KBM-7 (cell line): ENCODE results near the gene UBXN7.
A peak's percentile ranks its signal among the peaks of the same experiment; 100 is the strongest.
"Not testable (repeated sequence)": the region's sequence is repeated elsewhere in the genome, so short reads cannot be mapped to it uniquely, and the experiment has no call there.

ENCODE experiments used
- DNase-seq: peaks from one replicate; pipeline ENCODE4 v3.0.0-alpha.2; 2015
- in situ Hi-C: fragments of 300-500 bp; cut with MboI; formaldehyde crosslinking; loops from 2 replicates; pipeline ENCODE4 v1.14.3; 2020; ENCODE audit warnings: low sequenced_read_pairs, low pct_unique_long_range_greater_than_20kb, mixed read lengths

UBXN7 gene, protein sequence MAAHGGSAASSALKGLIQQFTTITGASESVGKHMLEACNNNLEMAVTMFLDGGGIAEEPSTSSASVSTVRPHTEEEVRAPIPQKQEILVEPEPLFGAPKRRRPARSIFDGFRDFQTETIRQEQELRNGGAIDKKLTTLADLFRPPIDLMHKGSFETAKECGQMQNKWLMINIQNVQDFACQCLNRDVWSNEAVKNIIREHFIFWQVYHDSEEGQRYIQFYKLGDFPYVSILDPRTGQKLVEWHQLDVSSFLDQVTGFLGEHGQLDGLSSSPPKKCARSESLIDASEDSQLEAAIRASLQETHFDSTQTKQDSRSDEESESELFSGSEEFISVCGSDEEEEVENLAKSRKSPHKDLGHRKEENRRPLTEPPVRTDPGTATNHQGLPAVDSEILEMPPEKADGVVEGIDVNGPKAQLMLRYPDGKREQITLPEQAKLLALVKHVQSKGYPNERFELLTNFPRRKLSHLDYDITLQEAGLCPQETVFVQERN

DNA sequence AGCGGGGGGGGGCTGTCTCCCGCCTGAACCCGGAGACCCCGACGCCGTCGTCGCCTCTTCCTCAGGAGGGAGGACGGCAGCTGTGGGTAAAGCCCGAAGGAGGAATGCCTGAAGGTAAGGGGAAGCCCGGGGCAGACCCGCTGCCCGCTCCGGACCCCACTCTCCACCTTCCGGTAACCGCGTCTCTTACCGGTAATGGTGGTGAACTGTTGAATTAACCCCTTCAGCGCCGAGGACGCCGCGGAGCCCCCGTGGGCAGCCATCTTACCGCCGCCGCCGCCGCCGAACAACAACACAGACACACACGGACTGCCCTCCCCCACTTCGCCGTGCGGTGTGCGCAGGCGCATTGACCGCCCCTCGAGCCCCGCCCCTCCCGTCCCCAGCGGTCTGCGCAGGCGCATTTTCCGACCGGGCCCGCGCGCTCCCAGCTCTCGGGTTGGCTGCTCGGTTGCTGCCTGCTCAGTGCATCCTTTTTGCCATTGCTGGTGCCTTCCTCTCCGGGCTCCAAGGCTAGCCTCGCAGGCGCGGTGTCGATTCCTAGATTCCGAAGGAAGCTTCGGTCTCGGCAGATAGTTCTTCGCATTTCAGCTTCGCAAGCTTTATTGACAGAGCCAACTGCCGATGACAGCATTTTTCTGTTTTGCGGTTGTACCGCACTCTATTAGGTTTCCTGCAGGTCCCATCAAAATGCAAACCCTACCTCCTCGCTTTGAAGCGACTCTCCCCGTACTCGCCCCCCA, at the start of gene UBXN7:
Gene UBXN7 (minus strand): TSS at position 291 of the 743 bp plus-strand sequence. CDS start 28 bp downstream, at position 263.
- in situ Hi-C loops, result no loop called here
- DNase-seq, result peak; percentile 93

DNA sequence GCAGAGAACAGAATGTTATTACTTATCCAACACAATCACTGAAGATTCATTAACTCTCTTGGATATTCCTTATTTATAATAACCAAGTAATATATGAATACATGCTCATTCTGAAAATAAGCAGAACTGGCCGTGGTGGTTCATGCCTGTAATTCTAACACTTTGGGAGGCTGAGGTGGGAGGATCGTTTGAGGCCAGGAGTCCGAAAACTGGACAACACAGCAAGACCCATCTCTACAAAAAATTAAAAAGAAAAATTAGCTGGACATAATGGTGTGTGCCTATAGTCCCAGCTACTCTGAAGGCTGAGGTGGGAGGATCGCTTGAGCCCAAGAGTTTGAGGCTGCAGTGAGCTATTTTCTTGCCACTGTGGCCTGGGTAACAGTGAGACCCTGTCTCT, 45.5 kb upstream of the UBXN7 start:
- DNase-seq, result no peak
- in situ Hi-C loops, result no loop called here

DNA sequence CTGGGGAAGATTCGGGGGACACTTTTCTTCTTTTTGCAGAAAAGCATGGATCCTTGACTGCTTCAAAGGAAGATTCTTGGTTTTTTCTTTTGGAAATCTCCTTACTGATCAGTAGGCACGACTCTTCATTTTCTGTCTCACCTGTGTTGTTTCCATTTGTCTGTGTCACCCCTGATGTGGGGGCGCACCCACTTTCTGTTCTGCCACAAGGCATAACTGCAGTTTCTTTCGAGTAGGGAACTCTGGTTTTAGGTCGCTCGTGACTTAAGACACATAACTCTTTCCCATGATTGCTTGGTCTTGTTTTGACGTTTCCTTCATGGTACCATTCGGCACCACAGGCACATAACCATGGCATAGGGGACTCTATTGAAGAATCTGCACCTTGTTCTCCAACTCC, 40.1 kb upstream of the UBXN7 start:
- in situ Hi-C loops, result no loop called here

DNA sequence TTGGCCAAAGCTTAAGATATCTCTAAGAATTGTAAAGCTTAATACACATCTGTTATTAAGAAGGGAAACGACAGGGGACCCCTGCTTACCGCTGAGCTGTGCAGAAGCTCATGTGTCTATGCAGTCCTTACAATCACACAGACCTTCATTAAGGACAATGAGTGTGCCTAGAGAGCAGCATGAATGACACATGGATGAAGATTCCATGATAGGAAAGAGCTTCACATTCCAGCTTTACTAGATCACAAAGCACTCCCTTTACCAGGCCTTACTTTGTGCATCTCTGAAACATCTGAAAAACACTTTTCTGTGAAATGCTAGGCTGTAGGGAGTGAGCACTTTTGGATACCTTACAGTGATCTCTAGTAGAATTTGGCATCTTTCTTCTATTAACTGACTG, 39.3 kb upstream of the UBXN7 start:
- no peak for DNase-seq
- in situ Hi-C loops, result no loop called here

More for the DNA sequence above, 40.1 kb upstream of the UBXN7 start:
- DNase-seq, result no peak

DNA sequence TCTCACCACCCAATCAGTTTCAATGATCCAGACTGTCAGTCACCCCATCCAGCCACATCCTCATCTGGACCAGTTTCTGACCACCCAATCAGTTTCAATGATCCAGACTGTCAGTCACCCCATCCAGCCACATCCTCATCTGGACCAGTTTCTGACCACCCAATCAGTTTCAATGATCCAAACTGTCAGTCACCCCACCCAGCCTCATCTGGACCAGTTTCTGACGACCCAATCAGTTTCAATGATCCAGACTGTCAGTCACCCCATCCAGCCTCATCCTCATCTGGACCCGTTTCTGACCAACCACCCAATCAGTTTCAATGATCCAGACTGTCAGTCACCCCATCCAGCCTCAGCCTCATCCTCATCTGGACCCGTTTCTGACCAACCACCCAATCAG, 38.0 kb upstream of the UBXN7 start:
- in situ Hi-C loops, result not testable (repeated sequence)

DNA sequence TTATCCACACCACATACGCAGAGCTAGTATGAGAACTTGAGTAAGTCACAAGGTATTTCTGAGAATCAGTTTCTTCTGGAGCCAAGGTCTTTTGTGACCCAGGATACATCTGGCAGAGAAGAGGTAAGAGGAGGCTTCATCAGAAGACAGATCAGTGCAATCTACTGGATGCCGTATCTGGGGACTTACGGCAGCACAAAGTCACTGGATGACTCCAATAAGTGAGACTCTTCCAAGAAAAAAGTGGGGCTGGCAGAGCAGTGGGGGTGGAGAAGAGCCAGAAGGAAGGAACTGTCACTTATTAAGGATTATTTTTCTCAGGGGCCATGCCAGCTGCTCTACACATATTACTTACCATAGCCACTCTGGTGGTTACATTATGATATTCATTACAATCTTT, 31.6 kb upstream of the UBXN7 start:
- in situ Hi-C loops, result no loop called here
- no peak for DNase-seq

More for the DNA sequence above, 38.0 kb upstream of the UBXN7 start:
- not testable (repeated sequence) for DNase-seq

DNA sequence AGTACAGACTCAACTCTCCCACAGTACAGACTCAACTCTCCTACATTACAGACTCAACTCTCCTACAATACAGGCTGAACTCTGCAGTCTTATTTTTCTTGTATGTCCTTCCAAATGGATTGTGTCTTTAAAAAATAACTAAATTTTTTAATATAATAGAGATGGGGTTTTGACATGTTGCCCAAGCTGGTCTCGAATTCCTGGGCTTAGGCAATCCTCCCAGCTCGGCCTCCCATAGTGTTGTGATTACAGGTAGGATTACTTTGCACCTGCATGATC, 31.2 kb upstream of the UBXN7 start:
- in situ Hi-C loops, result no loop called here
- DNase-seq, result no peak

DNA sequence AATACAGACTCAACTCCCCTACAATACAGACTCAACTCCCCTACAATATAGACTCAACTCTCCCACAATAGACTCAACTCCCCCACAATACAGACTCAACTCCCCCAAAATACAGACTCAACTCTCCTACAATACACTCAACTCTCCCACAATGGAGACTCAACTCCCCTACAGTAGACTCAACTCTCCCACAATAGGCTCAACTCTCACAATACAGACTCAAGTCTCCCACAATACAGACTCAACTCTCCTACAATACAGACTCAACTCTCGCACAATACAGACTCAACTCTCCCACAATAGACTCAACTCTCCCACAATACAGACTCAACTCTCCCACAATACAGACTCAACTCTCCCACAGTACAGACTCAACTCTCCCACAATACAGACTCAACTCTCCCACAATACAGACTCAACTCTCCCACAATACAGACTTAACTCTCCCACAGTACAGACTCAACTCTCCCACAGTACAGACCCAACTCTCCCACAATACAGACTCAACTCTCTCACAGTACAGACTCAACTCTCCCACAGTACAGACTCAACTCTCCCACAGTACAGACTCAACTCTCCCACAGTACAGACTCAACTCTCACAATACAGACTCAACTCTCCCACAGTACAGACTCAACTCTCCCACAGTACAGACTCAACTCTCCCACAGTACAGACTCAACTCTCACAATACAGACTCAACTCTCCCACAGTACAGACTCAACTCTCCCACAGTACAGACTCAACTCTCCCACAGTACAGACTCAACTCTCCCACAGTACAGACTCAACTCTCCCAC, 30.7 kb upstream of the UBXN7 start:
- DNase-seq, in situ Hi-C loops: not testable (repeated sequence)

DNA sequence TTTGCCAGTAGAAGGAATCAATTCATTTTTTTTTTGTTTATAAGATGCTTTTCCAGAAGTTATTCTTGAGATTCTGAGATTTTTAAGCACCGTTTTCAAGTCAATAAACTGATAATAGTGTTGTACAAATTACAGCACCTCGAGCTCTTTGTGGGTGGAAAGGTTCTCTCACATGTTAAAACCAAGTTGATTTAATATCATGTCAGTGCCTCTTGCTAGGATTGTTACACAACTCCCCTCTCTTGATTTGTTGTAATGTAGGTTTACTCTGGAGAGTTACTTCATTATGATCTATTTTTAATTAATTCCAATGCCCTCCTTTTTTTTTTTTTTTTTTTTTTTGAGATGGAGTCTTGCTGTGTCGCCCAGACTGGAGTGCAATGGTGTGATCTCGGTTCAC, 25.8 kb upstream of the UBXN7 start:
- no peak for DNase-seq
- in situ Hi-C loops, result no loop called here

DNA sequence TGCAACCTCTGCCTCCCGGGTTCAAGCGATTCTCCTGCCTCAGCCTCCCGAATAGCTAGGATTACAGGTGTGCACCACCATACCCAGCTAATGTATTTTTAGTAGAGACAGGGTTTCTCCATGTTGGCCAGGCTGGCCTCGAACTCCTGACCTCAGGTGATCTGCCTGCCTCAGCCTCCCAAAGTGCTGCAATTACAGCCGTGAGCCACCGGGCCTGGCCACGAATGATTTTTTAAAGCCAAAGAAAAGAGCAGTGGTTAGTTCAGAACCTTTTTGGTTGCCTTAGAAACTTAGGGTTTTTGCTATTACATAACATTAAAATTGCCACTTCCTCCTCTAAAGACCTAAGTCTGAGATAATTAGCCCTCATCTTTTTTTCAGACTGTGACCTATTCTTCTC, 25.2 kb upstream of the UBXN7 start:
- in situ Hi-C loops, result not testable (repeated sequence)
- peak; percentile 75 for DNase-seq

DNA sequence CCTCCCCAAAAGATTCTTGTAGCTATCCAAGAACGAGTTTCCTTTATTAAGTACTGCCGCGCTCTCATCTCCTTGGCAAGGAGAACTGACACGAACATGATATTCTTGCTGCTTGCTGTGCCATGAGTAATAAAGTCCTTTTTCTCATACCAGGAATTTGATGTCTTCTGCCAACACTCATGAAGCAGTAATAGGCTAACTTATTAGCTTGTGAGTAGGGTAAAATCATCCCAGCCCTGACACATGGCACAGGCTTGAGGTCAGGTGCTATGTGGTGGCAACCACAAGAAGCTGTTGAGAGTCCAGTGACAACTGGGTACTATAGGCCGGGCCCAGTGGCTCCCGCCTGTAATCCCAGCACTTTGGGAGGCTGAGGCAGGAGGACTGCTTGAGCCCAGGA, 22.7 kb upstream of the UBXN7 start:
- in situ Hi-C loops, result no loop called here
- DNase-seq, result no peak

DNA sequence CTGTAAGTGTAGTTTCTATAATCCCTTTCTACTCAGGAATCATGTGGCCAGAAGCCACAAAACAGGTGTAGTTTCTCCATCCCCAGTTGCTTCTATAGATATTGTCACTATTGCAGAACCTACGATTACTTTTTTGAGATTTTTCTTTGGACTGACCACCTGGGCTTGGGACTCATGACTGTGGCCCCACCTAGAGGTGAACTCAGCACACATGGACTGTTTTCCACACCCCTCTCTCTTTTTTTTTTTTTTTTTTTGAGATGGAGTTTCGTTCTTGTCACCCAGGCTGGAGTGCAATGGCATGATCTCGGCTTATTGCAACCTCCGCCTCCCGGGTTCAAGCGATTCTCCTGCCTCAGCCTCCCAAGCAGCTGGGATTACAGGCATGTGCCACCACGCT, 13.2 kb upstream of the UBXN7 start:
- in situ Hi-C loops, result not testable (repeated sequence)

DNA sequence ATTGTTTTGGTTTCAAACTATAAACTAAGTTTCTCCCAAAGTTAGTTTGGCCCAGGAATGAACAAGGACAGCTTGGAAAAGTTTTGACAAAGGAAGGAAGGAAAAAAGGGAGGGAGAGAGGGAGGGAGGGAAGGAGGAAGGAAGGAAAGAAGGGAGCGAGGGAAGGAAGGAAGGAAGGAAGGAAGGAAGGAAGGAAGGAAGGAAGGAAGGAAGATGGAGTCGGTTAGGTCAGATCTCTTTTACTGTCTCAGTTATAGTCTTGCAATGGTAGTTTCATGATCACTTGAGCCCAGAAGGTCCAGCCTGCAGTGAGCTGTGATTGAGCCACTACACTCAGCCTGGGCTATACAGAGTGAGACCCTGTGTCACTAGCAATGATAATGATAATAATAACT, 12.3 kb upstream of the UBXN7 start:
- in situ Hi-C loops, result no loop called here
- DNase-seq, result no peak

More for the DNA sequence above, 13.2 kb upstream of the UBXN7 start:
- DNase-seq, result peak; percentile 30

DNA sequence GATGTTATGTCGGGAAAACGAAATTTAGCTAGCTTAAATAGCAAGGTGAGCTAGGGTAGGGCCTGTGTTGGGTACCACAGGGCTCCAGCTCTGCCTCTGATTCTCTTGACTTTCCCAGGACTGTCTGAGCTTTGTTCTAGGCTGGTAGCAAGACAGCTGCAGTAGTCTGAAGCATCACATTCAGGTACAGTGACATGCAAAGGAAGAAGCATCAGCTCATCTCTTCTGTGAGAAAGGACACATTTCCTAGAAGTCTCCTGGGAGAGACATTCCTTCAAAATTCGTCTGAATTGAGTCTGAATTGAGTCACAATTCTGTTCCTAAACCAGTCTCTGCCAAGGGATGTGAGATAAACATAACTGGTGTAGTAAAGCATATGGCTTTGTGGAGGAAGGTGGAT, 8.5 kb upstream of the UBXN7 start:
- DNase-seq, result no peak
- in situ Hi-C loops, result no loop called here

DNA sequence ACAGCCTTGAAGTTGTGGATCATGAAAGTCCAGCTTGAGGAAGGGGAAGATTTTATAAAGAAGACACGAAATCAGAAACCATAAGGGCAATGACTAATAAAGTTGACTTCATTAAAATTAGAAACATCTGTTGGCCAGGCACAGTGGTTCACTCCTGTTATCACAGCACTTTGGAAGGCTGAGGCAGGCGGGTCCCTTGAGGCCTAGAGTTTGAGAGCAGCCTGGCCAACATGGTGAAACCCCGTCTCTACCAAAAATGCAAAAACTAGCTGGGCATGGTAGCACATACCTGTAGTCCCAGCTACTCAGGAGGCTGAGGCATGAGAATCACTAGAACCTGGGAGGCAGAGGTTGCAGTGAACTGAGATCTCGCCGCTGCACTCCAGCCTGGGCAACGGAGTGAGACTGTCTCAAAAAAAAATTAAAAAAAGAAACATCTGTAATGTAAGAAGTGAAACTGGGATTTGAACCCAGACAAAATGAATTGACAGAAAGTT, 7.9 kb upstream of the UBXN7 start:
- in situ Hi-C loops, result no loop called here
- DNase-seq, result no peak

DNA sequence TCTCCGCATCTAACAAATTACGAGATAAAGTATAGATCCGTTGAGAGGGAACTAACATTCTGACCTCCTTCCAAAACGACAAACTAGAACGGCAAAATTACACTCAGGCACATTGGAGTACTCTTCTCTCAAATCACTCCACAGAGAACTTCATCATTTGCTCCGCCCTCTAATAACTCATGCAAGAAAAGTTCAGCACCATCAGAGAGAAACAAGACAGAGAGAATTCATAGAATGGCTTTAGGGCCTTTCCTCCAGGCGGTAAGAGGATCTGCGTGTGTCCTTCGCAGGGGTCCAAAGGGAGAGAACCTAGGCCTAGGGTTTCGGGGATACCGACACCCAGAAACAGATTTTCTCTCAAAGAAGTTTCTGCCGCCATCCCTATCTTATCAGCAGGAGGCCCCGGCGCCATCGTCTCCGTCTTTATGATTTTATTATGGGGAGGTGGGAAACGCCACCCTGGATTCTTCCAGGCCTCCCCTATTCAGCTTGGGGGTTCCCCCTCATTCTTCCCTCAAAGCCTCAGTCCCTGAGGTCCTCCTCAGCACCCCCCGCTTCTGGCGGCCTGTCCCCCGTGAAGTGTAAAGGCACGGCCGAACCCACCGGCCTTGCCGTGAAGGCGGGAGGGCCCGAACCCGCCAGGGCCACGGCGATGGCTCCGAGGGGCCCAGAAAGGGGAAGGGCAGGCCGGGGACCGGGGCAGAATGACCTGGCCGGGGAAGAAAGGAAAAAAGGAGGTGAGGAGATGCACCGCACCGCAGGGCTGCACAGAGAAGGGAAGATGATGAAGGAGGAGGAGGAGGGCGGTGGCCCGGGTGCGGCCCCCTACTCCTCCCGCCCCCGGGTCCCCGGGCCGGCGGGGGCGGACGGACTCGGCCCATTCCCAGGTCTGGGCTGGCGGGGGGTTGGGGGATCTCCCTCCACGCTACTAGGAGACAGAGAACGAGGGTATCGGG, 768 bp downstream of the UBXN7 start:
- DNase-seq, result peak; percentile 51
- in situ Hi-C loops, result no loop called here

DNA sequence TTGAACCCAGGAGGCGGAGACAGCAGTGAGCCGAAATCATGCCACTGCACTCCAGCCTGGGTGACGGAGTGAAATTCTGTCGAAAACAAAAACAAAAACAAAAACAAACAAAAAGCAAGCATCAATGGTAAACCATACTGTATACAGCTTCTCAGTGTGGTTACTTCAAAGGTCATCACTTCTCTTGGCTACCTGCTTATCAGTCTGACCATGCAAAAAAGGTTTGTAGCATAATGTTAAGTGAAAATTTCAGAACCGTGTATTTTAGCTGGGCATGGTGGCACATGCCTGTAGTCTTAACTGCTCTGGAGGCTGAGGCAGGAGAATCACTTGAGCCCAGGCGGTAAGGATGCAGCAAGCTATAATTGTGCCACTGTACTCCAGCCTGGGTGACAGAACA, 4.2 kb downstream of the UBXN7 start:
- no peak for DNase-seq
- in situ Hi-C loops, result no loop called here

DNA sequence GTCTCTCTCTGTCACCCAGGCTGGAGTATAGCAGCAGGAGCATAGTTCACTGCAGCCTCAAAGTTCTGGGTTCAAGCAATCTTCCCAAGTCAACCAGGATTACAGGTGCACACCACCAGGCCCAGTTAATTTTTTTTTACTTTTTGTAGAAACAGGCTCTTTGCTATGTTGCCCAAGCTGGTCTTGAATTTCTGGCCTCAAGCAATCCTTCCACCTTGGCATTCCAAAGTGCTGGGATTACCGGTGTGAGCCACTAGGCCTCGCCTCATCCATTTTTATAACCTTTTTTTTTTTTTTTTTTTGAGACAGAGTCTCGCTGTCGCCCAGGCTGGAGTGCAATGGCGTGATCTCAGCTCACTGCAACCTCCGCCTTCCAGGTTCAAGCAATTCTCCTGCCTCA, 7.8 kb downstream of the UBXN7 start:
- DNase-seq, in situ Hi-C loops: not testable (repeated sequence)
